Common myeloid progenitor, CD34-positive (primary cell): ENCODE measurements around the gene TADA3.

ENCODE experiments used
- CTCF ChIA-PET: fragments of 350-600 bp; sonication (Branson Sonifier 250); formaldehyde crosslinking; loops from one replicate; lab custom pipeline; 2021; ENCODE audit warnings: antibody characterized with exemption; lab: Charles Lee
- POLR2A ChIA-PET: fragments of 350-600 bp; sonication (Branson Sonifier 250); formaldehyde crosslinking; loops from one replicate; lab custom pipeline; 2021; ENCODE audit warnings: antibody characterized with exemption; lab: Charles Lee
- DNase-seq, 3 donors: peaks; one replicate each; pipeline versions ENCODE4 v3.0.0 to v3.0.0-alpha.2; 2013
- H3K27ac ChIP-seq, 2 experiments: 1 replicate in 1 of 2; 2 replicates in 1 of 2; pipeline ENCODE4 v1.7.0; 2013; ENCODE audit warnings: inconsistent platforms in 2 of 2, low read length in 2 of 2, mild to moderate bottlenecking in 2 of 2, low read depth in 1 of 2, moderate library complexity in 1 of 2; ENCODE audit not compliant: severe bottlenecking in 2 of 2, insufficient read depth in 1 of 2, poor library complexity in 1 of 2
- H3K27me3 ChIP-seq, 5 experiments: replicated peaks in 2 of 5; 1 replicate in 3 of 5; 2 replicates in 2 of 5; pipeline versions ENCODE4 v1.6.1 to v1.7.0; 2013; ENCODE audit warnings: low read length in 4 of 5, mild to moderate bottlenecking in 2 of 5, moderate library complexity in 2 of 5, inconsistent platforms in 1 of 5; ENCODE audit not compliant: insufficient read depth in 5 of 5, control insufficient read depth in 4 of 5
- H3K36me3 ChIP-seq, 4 experiments: 1 replicate in 2 of 4; 2 replicates in 2 of 4; pipeline versions ENCODE4 v1.6.1 to v1.7.0; 2013; ENCODE audit warnings: low read length in 3 of 4, control low read depth in 1 of 4, mild to moderate bottlenecking in 1 of 4; ENCODE audit not compliant: control insufficient read depth in 4 of 4, insufficient read depth in 4 of 4
- H3K4me1 ChIP-seq, 4 experiments: 1 replicate in 3 of 4; 2 replicates in 1 of 4; pipeline versions ENCODE4 v1.6.1 to v1.7.1; 2013; ENCODE audit warnings: low read length in 3 of 4, mild to moderate bottlenecking in 3 of 4, control low read depth in 1 of 4, inconsistent platforms in 1 of 4, moderate library complexity in 1 of 4; ENCODE audit not compliant: control insufficient read depth in 4 of 4, insufficient read depth in 4 of 4; ENCODE audit errors: control extremely low read depth in 1 of 4
- H3K4me3 ChIP-seq, 7 experiments: 1 replicate in 4 of 7; 2 replicates in 3 of 7; pipeline versions ENCODE4 v1.5.1 to v1.7.0; 2013; ENCODE audit warnings: mild to moderate bottlenecking in 7 of 7, low read length in 6 of 7, moderate library complexity in 6 of 7, inconsistent platforms in 2 of 7, low read depth in 2 of 7, control low read depth in 1 of 7; ENCODE audit not compliant: insufficient read depth in 4 of 7, control insufficient read depth in 1 of 7; ENCODE audit errors: extremely low read depth in 1 of 7
- H3K9me3 ChIP-seq, 5 experiments: 1 replicate in 4 of 5; 2 replicates in 1 of 5; pipeline versions ENCODE4 v1.6.1 to v1.7.1; 2013; ENCODE audit warnings: low read length in 4 of 5, mild to moderate bottlenecking in 2 of 5, inconsistent platforms in 1 of 5, low read depth in 1 of 5, moderate library complexity in 1 of 5; ENCODE audit not compliant: control insufficient read depth in 4 of 5, insufficient read depth in 2 of 5; ENCODE audit errors: control extremely low read depth in 1 of 5
- WGBS: methylation state at CpG from one replicate; pipeline ENCODE4 v1.1.5; 2013; ENCODE audit not compliant: insufficient coverage; 5-methylcytosine and 5-hydroxymethylcytosine counted together

TADA3 gene

GRCh38 chr3:9780910-9781309 is 11.4 kb downstream of the TADA3 start:
- ChIA-PET CTCF (interaction anchor here (0.9 to 2.2 kb wide), 11 partner anchors 9 to 294 kb away, joined by 3 to 7 read pairs (median 5); partner anchors contain the start of genes OGG1 and TTLL3), POLR2A (interaction anchor here (0.9 to 1.6 kb wide), 3 partner anchors 11 to 14 kb away, joined by 3 to 9 read pairs (median 3); partner anchors contain the start of genes ARPC4, CAMK1 and TADA3)
- H3K27ac ChIP-seq, result peak overlapping the region in 1 of 2 experiments; percentile 47
- WGBS, result 100% methylated on average over 1 of the region's 4 CpGs
- peaks cover 0 to 7% (median 0%) of the 10 kb centered on the region in 5 experiments for H3K27me3 ChIP-seq
- H3K36me3 ChIP-seq, result peaks cover 9 to 28% (median 20%) of the 10 kb centered on the region in 4 experiments
- H3K9me3 ChIP-seq, result no peaks in the 10 kb centered on the region
- H3K4me1 ChIP-seq, result peaks cover 30 to 68% (median 44%) of the 10 kb centered on the region in 4 experiments
- H3K4me3 ChIP-seq, result no peak overlapping the region
- DNase-seq, result no peak

DNA sequence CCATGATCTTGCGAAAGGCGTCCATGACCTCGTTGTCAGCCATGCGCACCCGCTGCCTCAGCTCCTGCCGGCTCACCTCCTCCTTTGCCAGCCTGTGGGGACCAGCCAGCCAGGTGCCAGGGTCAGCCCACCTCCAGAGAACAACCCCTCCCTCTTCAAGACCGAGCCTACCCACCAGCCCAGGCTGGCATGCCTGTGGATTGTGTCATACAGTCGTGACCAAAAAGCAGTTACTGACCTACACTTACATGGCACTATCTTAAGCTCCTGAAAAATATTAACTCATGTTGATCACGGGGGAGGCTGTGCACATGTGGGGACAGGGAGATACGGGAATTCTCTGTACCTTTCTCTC is 11.8 kb downstream of the TADA3 start:
- POLR2A ChIA-PET, result interaction anchor here (0.9 to 1.6 kb wide), 3 partner anchors 11 to 15 kb away, joined by 3 to 9 read pairs (median 3); partner anchors contain the start of genes ARPC4, CAMK1 and TADA3
- no peak for DNase-seq
- CTCF ChIA-PET, result interaction anchor here (0.7 to 2.2 kb wide), 9 partner anchors 9 to 65 kb away, joined by 3 to 5 read pairs (median 3); no protein-coding TSS in a partner anchor
- Histone ChIP-seq H3K4me3 (peak overlapping the region in 4 of 7 experiments; percentile 3 to 52 (median 34)), H3K4me1 (peaks cover 30 to 65% (median 44%) of the 10 kb centered on the region in 4 experiments), H3K36me3 (peaks cover 7 to 25% (median 17%) of the 10 kb centered on the region in 4 experiments), H3K9me3 (no peaks in the 10 kb centered on the region), H3K27me3 (peaks cover 0 to 7% (median 0%) of the 10 kb centered on the region in 5 experiments), H3K27ac (peak overlapping the region in 1 of 2 experiments; percentile 47)
- 63% methylated on average over 8 of the region's 10 CpGs for WGBS

DNA sequence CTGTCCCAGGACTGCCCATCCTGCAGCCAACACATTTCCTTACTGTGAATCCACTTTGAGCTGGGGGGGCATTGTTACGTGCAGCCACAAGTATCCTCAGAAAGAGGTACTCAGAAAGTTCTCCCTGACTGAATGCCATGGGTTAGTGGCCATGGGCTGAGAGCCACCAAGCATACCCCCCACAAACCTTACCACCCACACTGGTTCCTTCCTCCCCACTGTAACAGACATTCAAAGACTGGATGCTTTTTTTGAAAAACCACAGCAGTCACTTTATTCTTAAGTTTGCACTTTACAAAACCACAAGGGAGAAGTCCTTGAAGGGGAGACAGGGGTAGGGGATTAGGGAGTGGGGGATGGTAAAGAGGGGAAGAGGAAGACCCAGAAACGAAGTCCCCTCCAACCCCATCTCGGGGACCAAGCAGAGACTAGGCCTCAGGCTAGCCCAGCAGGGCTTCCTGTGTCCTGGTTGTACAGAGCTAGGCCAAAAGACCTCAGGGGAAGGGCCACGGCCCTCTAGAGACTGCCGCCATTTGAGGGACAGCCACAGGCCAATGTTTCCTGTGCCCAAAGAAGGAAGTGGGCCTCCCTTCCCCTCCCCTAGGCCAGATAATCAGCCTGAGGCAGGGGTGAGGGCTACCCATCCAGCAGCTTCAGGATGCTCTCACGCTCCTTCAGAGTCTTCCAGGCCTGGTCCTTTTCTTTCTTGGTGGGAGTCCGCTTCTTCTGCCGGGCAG is 12.4 kb downstream of the TADA3 start:
- POLR2A ChIA-PET, result interaction anchor here (0.9 to 1.6 kb wide), 3 partner anchors 10 to 15 kb away, joined by 3 to 9 read pairs (median 3); partner anchors contain the start of genes ARPC4, CAMK1 and TADA3
- Histone ChIP-seq H3K4me3 (peak overlapping the region in 4 of 7 experiments; percentile 17 to 52 (median 34)), H3K27ac (peak overlapping the region; percentile 15 to 47), H3K36me3 (peaks cover 2 to 19% (median 11%) of the 10 kb centered on the region in 4 experiments), H3K9me3 (no peaks in the 10 kb centered on the region), H3K4me1 (peaks cover 30 to 65% (median 44%) of the 10 kb centered on the region in 4 experiments), H3K27me3 (peaks cover 0 to 7% (median 0%) of the 10 kb centered on the region in 5 experiments)
- DNase-seq, result peak; percentile 85 to 96 (median 95)
- 23% methylated on average over 6 of the region's 8 CpGs for WGBS
- CTCF ChIA-PET, result interaction anchor here (0.7 to 1.8 kb wide), 8 partner anchors 8 to 64 kb away, joined by 3 to 5 read pairs (median 3); no protein-coding TSS in a partner anchor

DNA sequence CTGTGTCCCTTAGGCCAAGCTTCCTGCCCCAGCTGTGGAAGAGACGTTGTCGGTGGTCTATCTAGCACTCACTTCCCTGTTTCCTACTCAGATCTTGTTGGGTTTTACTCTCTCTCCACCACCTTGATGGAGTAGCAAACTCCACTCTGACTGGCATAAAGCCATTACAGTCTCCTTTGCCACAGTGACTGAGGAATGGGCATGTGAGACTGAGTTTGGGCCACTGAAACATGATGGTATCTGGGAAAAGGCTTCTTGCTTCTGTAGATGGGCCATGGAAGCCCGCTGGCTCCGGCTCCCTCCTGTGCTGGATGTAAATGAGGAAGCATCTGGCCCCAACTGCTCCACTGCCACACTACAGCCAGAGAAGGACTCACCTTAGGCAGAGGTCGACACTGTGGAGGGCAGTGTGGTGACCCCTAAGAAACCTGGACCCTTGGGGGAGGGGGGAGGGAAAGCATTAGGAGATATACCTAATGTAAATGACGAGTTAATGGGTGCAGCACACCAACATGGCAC is 13.1 kb downstream of the TADA3 start:
- Histone ChIP-seq H3K36me3 (peaks cover 2 to 18% (median 10%) of the 10 kb centered on the region in 4 experiments), H3K27ac (no peak overlapping the region), H3K4me1 (peaks cover 30 to 65% (median 44%) of the 10 kb centered on the region in 4 experiments), H3K4me3 (peak overlapping the region in 1 of 7 experiments; percentile 52), H3K9me3 (no peaks in the 10 kb centered on the region), H3K27me3 (peaks cover 0 to 9% (median 0%) of the 10 kb centered on the region in 5 experiments)
- ChIA-PET CTCF (interaction anchor here (1.3 kb wide), 1 partner anchor 52 kb away, joined by 3 read pairs; no protein-coding TSS in a partner anchor), POLR2A (no interaction called here)
- WGBS, result 31% methylated on average over 2 of the region's 6 CpGs
- peak in 2 of 3 donors; percentile 56 to 70 for DNase-seq

- DNase-seq, result no peak
- peaks cover 0 to 9% (median 3%) of the 10 kb centered on the region in 5 experiments for H3K27me3 ChIP-seq
- peaks cover 30 to 65% (median 44%) of the 10 kb centered on the region in 4 experiments for H3K4me1 ChIP-seq
- ChIA-PET CTCF (interaction anchor here (0.7 to 1.0 kb wide), 2 partner anchors 9 to 11 kb away, joined by 3 to 5 read pairs; partner anchors contain the start of gene CAMK1), POLR2A (no interaction called here)
- H3K4me3 ChIP-seq, result peak overlapping the region in 1 of 7 experiments; percentile 33
- H3K36me3 ChIP-seq, result peaks cover 0 to 12% (median 4%) of the 10 kb centered on the region in 4 experiments
- no peaks in the 10 kb centered on the region for H3K9me3 ChIP-seq
- H3K27ac ChIP-seq, result no peak overlapping the region
- WGBS, result 93% methylated on average over 4 of the region's 5 CpGs
Measured at GRCh38 chr3:9778143-9779074, 13.9 kb downstream of the TADA3 start.

- peaks cover 0 to 12% (median 2%) of the 10 kb centered on the region in 4 experiments for H3K36me3 ChIP-seq
- peaks cover 0 to 9% (median 3%) of the 10 kb centered on the region in 5 experiments for H3K27me3 ChIP-seq
- no peak overlapping the region for H3K27ac ChIP-seq
- H3K4me1 ChIP-seq, result peaks cover 30 to 61% (median 44%) of the 10 kb centered on the region in 4 experiments
- WGBS, result no CpG with 5 or more reads among the region's 1 CpG
- no peak for DNase-seq
- no peaks in the 10 kb centered on the region for H3K9me3 ChIP-seq
- ChIA-PET CTCF (interaction anchor here (0.7 kb wide), 1 partner anchor 12 kb away, joined by 3 read pairs; no protein-coding TSS in a partner anchor), POLR2A (no interaction called here)
- H3K4me3 ChIP-seq, result no peak overlapping the region
Measured at GRCh38 chr3:9777694-9778021, 14.6 kb downstream of the TADA3 start.
